Inflammatory macrophage treated with lipopolysaccharide for 4 hours (primary cell): ENCODE results near the gene RUNX2.

Source experiments
- DNase-seq: peaks from one replicate; pipeline ENCODE4 v3.0.0-alpha.2; 2020

RUNX2 gene

DNA sequence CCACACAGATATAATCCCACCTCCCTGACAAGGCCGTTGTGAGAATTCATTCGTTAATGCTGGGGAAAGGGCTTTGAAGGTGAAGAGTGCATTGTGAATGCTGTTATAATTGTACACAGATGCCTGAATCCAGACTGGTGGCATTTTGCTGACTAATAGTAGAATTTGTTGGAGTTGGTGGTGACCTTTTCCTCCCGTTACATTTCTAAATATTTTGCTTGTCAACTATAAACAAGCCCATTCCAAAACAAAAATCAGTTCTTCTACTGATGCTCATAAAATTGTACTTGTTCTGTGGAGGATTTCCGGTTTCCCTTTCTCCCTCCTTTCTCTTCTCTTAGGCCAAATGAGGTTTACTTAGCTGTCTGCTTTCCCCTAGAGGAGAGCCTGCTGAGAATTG is 302.7 kb downstream of the RUNX2 start:
- DNase-seq = no peak

DNA sequence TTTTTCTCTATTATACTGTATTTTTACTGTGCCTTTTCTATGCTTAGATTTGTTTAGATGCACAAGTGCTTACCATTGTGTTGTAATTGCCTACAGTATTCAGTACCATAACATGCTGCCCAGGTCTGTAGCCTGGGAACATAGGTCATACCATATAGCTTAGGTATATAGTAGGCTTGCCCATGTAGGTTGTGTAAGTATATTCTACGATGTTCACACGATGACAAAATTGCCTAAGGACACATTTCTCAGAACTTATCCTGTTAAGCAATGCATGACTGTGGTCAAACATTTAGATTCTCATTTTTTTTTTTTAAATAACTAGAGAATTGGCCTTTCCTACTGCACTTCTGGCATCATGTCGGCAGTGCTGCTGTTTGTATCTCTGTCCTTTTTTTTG is 303.3 kb downstream of the RUNX2 start:
- DNase-seq = peak; percentile 65

DNA sequence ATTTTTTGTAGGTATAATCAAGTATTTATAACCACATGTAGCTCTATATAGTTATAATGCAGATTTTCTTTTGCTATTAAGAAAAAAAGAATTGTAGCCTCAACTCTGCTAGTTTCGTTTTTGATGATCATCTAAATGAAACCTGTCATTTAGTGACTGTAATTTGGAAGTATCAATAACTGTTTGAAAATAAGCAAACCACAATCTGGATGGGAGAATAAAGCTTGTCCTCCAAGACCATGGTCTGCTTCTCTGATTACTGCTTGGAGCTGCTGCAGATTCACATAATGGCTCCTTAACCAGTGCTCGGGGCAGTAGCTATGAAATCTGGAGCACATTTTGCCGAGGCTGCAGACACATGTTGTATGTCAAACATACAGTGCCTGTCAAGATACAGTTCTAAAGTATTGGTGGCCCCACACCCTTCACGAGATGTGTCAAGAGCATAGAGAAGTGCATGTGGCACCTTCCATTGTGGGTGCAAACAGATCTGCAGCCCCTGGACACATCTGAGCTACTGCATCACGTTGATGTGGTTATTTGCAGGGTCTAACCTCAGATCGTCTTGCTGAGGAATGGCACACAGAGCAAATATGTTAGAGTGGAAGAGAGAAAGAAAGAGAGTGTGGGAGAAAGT is 305.3 kb downstream of the RUNX2 start:
- DNase-seq = no peak

DNA sequence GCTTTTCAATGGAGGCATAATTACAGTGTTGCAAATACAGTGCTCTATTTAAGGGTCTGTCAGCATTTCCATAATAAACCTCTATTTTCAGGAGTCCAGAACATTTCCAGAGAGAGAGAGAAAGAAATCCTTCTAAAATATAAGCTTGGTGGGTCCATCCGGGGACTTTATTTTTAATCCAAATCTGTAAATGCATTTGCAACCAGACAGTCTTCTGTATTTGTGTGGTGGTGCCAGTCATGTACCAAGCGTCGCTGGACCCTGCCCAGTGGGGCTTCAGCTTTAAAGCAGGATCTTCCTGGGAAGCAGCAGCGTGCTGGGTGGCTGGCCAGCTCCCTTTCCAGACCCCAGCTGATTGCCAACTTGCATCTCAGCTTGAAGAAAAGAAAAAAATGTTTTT is 306.1 kb downstream of the RUNX2 start:
- no peak for DNase-seq

DNA sequence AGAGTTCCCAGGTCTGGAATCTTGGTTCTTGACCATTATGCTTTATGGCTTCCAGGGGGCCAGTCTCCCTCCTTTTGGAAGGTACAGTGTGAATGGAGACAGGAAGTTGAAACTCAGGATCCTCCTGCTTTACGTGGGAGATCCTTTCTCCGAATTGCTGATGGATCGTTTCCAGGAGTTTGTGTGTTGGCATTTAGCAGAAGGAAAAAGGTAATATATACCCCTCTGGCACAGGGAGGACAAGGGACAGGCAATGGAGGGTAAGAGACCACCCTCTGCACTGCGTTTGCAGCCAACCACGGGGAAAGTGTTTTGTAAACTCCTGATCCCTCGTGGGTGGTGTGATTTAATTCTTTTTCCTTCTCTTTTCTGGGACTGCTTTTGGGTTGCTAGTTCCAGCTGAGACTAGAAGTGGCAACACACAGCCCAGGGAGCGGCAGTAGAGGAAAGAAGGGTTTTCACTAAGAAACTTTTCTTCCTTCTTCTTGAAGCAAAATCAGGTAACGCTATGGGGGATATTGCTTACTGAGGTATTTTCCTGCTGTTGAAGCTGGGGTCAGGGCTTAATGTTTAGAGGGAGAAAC is 307.2 kb downstream of the RUNX2 start:
- DNase-seq = peak; percentile 31

DNA sequence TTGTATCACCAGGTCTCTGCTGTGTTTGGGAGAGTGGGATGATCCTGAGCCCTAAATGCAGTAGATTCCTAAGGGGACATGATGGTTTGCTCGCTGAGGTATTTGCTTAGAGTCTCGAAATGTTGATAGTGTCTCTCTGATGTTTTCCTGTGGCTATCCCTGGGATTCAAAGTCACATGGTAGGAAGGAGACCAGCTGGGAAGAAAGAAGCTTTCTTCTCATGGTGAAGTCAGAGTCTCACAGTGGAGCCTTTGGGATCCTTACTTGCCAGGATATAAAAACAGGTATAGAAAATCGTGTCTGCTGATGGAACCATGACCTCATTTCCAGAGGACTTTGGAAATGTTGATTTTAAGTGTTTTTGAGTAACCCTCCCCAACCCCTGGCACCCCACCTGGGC is 308.9 kb downstream of the RUNX2 start:
- no peak for DNase-seq

DNA sequence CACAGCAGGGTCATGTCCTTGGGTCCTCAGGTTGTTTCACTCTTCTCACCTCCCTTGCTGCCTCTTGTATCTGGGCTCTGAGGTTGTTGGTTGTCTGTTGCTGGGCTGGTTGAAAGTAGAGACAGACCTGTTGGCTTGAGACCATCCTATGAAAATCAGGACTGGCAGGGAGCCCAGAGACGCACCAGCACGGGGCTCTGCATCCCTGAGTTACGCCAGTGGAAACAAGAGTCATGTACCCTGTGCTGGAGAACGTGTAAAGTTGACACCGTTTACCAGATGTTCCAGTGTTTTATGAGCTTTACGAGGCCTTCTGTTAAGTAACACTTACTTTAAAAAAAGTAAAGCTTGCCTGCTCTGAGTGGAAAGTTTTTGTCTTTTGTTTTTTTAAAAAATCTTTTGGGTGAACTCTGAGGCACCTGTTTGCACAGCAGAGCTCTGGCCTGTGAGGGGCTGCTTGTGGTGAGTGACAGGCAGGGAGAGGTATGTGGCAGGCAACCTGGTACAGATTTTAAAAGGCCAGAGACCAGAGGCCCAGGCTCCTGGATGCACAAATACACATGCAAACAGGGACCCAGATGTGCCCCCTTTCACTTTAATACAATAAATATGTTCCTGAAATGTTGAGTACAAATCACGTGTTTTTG is 309.6 kb downstream of the RUNX2 start:
- DNase-seq = no peak

DNA sequence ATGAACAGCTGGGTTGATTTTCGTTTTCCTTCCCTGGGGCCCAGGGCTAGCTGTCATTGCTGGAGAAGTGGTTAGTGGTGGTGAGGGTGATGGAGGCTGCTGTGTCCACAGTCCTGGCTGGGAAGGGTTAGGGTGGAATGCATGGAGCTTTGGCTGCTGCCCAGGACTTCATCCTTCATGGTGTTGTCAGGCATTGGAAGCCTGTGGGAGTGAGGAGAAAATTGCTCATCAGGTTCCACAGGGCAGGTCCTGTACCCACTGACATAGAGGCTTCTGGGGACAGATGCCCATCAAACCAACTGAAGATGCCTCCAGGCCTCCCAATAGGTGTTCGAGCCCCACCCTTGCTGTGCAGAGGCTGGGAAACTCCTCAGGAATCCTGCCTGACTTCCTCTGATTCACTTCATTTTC is 312.0 kb downstream of the RUNX2 start:
- DNase-seq = no peak

DNA sequence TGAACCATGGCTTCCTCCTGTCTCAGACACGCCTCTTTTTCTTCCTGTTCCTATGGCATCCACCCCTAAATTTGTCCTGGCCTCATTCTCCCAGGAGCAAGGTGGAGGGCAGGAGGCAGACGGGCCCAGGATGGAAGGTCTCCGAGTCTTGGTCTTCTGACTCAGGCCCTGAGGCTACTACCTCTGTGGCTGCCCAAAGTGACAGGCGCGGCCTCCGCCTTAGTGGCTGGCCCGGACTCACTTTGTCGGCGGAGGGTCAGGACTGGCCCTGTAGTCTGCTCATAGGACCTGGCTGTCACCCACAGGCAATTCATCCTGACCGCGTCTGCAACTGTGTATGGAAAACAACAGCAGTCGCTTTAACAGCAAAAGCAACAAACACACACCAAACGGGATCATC is 312.7 kb downstream of the RUNX2 start:
- DNase-seq = no peak

DNA sequence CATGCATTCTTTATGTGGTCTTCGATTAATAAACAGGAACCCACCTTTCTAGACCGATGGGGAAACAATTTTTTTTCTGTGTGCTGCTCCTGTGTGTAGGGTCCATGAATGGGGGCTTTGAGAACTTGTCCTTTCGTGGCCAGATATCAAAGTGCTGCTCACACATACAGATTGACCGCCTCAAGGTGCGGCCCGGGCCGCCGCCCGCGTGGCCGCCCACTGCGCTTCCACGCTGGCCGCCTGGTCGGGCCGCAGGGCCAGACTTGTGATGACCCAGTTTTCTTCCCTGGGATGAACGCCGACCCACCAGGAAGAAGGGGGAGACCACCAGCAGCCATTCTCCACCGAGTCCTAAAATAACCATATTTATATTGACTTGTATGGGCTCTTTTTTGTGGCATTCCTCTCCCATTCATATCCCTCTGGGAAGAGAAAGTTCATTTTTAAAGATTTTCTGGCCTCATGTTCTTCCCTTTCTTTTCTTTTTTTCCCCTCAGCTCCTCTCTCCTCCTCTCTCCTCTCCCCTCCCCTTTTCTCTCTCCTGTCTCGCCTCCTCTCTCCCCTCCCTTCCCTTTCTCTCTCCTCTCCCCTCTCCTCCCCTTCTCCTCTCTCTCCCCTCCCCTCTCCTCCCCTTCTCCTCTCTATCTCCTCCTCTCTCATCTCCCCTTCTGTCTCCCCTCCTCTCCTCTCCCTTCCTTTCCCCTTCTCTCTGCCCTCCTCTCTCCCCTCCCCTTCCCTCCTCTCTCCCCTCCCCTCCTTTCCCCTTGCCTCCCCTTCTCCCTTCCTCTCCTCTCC is 314.4 kb downstream of the RUNX2 start:
- no peak for DNase-seq

DNA sequence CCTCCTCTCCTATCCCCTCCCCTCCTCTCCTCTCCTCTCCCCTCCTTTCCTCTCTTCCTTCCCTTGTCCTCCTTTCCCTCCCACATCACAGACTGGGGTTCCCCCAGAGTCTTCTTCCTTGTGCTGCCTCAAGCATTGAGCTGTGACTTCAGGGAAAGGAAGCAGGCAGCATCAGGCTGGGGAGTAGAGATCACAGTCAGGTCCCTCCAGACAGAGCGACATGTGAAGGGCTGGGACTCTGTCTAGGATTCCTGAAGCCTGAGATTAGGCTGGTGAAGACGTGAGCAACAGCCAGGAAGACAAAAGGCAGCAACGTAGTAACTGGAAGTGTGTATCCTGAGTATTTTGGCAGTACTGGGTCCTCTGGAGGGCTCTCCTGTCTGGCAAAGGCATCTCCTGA is 315.0 kb downstream of the RUNX2 start:
- DNase-seq = no peak

DNA sequence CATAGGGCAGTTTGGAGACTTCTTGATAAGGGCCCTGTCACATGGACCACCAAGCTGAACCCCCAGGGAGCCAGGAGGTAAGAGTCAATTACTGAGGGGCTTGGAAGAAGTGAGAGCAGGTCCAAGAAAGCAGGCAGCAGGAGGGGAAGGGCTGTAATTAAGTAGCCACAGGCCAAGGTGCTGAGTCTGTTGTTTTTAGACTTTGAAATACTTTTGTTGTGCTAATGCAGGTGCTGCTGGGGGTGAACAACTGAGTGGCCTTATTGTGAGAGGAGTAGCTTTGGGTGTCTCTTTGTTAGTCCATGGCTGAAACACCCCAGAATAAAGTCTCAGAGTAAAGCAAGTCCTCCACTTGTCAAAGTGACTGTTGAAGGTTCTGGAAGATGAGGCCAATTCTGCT is 316.6 kb downstream of the RUNX2 start:
- no peak for DNase-seq

DNA sequence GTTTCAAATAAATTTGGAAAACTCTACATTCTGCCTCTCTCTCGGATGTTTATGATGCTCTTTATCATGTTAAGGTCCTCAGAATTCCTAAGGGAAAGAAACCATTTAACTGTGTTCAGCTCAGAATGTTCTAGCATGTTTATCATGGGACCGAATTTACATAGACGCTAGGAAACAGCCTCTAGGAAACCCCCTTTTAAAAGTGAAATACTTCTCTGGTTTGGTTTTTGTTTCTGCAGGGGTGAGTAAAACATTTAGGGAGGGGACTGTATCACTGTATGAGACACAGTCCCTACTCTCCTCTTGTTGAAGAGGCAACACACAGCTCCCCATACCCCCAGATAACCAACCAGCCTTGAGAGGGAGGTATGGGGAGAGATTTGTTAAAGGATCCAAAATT is 317.2 kb downstream of the RUNX2 start:
- DNase-seq = peak; percentile 41

DNA sequence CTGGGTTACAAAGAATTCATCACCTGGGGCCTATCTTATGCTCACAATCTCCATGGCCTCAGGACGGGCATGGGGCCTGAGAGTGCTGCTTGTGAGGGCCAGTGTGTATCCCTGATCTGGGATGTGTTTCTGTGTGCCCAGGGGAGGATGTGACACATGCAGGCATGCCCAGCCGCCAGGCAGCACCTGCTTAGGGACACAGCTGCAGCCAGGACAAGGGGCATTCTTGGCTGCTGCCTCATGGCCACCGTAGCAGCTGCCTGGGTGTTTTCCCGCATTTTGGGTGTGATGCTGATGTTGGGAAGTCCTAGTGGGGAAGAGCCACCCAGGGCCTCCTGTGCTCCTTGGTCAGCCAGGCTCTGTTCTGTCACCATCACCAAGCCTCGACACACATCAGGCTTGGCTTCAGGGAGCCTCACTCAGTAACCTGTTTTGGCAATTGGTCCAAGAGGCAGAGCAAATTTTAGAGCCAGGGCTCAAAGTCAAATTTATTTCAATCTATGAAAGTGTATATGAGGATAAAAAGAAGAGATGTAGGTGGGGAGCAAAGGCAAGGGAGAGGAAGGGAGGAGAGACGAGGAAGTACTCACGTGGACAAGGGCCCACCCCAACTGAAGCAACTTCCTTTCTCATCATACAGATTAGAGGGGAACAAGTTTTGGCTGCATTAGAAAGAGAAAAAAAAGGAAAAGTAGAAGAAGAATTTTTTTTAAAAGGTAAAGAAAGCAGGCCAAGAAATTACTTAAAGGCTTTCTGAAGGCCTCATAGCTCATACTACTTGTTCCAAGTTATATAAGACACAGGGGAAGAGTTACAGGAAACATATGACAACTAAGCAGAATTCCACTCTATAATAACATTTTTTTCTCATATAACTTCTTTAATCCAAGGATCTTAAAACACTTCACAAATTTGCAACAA is 319.5 kb downstream of the RUNX2 start:
- peak; percentile 43 for DNase-seq

DNA sequence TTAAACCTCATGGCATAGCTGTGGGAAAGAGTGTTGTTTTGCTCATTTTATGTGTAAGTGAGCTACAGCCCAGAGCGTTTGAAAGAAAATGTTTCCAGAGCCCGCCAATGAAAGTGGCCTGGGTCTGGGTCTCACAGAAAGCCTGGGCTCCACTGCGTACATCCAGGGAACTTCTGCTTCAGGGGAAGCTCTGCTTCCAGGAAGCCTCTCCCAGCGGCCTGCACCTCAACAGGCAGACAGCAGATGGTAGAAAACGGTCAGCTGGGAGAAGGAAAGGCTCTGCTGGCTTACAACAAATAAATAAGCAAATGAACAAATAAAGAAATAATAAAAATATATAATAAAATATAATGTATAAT is 320.1 kb downstream of the RUNX2 start:
- no peak for DNase-seq

DNA sequence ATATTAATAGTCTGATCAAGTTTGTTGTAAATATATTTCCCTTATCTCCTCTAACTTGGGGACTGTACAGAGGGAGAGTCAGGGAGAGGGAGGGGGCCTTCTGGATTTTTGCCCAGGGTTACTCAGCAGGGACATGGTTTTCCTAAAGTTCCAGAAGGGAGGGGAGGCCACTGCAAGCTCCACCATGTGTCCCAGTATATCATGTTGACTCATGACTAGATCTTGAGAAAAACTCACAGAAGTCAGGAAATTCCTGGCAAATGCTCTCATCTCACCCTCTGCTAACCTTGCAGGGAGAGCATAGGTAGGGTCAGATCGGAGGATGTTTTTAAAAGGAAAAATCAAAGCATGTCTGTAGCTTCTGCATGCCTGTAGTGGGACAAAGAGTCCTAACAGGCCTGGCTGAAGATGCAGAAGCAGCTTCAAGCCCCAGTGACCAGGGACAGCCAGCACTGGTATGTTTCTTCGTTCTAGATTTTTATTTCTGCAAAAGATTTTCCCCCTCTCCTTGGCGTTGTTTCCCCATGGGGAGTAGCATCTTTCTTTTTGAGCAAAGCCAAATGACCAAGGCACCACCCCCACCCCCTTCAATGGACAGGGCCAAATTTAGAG is 322.5 kb downstream of the RUNX2 start:
- DNase-seq = no peak

DNA sequence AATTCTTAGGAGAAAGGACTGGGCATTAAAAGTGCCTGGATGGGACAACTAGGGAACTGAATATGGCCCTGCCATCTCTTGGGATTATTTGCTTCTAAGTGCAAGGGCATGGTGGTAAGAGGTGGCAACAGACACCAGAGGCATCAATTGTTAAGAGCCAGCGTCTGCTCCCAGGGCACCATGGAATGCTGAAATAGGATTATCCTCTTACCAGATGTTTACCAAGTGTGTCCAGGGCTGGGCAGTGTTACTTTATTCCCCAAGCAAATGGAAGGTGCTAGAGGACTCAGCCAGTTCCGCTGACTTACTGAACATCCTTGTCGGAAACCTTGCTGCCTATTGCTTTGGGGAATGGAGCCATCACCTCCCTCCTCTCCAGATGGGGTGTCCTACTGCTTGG is 323.2 kb downstream of the RUNX2 start:
- no peak for DNase-seq

DNA sequence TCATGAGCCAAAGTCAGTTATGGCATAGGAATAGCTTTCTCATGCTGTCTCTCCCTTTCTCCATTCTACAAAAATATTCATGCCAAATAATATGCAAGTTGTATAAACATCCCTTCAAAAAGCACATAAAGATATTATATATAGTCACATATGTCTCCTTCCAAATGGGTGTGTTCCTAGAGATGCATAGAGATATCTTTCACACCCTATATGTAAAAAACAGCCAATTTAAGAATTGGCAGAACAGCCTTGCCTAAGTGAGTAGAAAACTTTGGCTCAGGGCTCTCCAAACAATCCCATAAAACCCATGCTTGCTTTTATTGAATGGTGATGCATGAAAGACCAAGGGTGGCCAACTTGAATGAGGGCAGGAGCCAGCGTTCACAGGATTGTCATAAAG is 324.3 kb downstream of the RUNX2 start:
- no peak for DNase-seq

DNA sequence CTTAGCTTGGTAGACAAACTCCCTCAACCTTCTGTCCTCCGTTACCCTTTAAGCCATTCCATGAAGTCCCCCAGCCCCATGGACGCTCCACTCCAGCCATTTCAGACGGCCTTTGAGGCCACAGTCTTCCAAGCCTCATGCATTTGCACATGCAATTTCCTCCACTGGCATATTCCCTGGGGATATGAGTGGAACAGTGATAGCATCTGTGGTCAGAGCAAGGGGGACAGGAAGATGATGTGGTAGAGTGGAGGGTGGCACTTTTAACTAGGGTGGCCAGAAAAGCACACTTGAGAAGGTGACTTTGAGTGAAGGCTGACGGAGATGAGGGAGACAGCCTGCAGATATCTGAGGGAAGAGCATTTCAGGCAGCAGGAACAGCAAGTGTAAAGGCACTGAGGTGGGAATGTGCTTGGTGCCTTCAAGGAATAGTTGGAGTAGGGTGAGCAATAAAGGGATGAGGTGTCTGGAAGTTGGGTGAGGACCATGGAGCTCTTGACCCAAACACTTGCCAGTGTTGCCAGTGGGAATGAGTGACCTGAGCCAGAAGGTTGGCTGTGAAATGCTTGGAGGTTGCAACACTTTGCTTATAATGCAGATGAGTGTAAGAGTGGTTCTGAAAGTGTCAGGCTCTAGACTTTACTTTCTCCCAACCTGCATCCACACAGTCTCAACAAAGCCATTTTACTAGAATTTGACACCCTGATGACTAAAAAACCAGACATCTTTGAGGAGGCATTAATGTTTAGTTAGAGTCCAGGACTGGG is 325.2 kb downstream of the RUNX2 start:
- DNase-seq = no peak

DNA sequence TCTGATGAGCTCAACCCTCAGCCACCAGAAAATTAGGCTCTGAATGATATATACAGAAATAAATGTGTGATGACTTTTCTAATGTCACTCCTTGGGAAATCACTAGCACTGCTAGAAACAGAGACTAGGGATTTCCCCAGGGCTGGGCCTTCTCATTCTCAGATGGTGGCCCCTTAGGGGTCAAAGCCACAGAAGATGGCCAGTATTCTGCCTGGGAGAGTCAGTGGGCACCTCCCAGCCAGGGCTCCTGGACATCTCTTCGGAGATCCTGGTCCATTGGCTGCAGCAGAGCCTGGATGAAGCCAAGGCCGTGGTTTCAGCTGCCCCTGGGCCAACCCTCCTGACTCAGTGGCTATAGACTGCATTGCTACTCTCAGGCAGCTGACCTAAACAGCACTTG is 326.5 kb downstream of the RUNX2 start:
- DNase-seq = peak; percentile 24

DNA sequence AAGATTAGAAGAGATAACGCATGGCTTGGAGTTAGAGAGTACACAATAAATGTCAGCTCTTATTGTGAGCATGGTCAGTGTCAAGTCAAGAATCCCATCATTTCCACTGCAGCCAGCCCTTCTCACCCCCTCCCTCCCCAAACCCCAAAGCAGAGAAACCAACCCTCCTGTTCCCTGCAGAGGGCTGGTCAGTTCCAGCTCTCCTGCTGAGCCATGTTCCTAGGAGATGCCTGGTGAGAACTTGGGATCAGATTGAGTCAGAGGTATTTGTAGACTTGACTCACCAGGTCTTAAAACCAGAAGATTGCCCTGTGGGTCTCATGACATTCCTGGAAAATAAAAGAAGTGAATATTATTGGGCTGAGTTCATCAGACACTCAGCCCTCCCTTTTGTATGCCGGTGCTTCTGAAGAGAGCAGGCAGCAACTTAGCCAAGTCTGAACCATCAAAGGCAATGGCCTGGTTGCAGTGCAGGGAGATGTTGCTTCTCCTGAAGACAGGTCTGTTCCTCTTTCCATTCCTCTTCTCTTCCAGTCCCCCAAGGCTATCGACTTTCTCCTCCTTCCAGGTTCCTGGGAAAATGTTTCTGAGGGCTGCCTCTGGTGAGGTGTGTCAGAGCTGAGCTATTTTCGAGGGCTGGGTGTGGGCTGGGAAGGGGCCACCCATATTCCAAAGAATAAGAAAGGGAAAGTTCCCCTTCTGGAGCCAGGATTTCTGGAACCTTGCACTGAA is 327.8 kb downstream of the RUNX2 start:
- DNase-seq = no peak
